GM03348 (cell line): ENCODE measurements around the gene TMEM53.

Experiments
- DNase-seq: peaks from one replicate; pipeline ENCODE4 v3.0.0; 2012; ENCODE audit warnings: low spot score

TMEM53 gene

GRCh38 chr1:44696789-44697345, 22.6 kb upstream of the TMEM53 start:
- no peak for DNase-seq

GRCh38 chr1:44696101-44696500, 21.8 kb upstream of the TMEM53 start:
- no peak for DNase-seq

GRCh38 chr1:44695671-44696070, 21.4 kb upstream of the TMEM53 start:
- no peak for DNase-seq

- no peak for DNase-seq
These were observed 20.7 kb upstream of the TMEM53 start for GRCh38 chr1:44694863-44695478.

- DNase-seq: no peak
These were observed 19.6 kb upstream of the TMEM53 start for GRCh38 chr1:44693900-44694299.

- DNase-seq: no peak
These were observed 18.9 kb upstream of the TMEM53 start for GRCh38 chr1:44693159-44693558.

GRCh38 chr1:44689447-44689765, 15.1 kb upstream of the TMEM53 start:
- no peak for DNase-seq

- no peak for DNase-seq
These were observed 14.6 kb upstream of the TMEM53 start for GRCh38 chr1:44688760-44689446.

- no peak for DNase-seq
These were observed 11.6 kb upstream of the TMEM53 start for GRCh38 chr1:44685881-44686280.

- no peak for DNase-seq
These were observed 10.9 kb upstream of the TMEM53 start for GRCh38 chr1:44685218-44685617.

- DNase-seq: no peak
These were observed 10.2 kb upstream of the TMEM53 start for GRCh38 chr1:44684525-44684924.

- no peak for DNase-seq
These were observed 8.6 kb upstream of the TMEM53 start for GRCh38 chr1:44682883-44683265.

- no peak for DNase-seq
These were observed 7.9 kb upstream of the TMEM53 start for GRCh38 chr1:44681905-44682882.

- no peak for DNase-seq
These were observed 5.2 kb upstream of the TMEM53 start for GRCh38 chr1:44679468-44679867.

- DNase-seq: no peak
These were observed 4.3 kb upstream of the TMEM53 start for GRCh38 chr1:44678626-44679025.

- no peak for DNase-seq
These were observed 3.8 kb upstream of the TMEM53 start for GRCh38 chr1:44678120-44678519.

- peak; percentile 59 for DNase-seq
These were observed 3.0 kb upstream of the TMEM53 start for GRCh38 chr1:44677201-44677766.

- DNase-seq: peak; percentile 41
These were observed 2.4 kb upstream of the TMEM53 start for GRCh38 chr1:44676484-44677200.

GRCh38 chr1:44675186-44675585, 905 bp upstream of the TMEM53 start:
- DNase-seq: no peak

GRCh38 chr1:44673675-44674112, 587 bp downstream of the TMEM53 start:
- DNase-seq: no peak

- DNase-seq: no peak
These were observed 1.2 kb downstream of the TMEM53 start for GRCh38 chr1:44672961-44673674.
